ENCODE data around the gene CACNA2D4.
"Not testable (repeated sequence)": the region's sequence is repeated elsewhere in the genome, so short reads cannot be mapped to it uniquely, and the experiment has no call there.

Gene CACNA2D4

DNA sequence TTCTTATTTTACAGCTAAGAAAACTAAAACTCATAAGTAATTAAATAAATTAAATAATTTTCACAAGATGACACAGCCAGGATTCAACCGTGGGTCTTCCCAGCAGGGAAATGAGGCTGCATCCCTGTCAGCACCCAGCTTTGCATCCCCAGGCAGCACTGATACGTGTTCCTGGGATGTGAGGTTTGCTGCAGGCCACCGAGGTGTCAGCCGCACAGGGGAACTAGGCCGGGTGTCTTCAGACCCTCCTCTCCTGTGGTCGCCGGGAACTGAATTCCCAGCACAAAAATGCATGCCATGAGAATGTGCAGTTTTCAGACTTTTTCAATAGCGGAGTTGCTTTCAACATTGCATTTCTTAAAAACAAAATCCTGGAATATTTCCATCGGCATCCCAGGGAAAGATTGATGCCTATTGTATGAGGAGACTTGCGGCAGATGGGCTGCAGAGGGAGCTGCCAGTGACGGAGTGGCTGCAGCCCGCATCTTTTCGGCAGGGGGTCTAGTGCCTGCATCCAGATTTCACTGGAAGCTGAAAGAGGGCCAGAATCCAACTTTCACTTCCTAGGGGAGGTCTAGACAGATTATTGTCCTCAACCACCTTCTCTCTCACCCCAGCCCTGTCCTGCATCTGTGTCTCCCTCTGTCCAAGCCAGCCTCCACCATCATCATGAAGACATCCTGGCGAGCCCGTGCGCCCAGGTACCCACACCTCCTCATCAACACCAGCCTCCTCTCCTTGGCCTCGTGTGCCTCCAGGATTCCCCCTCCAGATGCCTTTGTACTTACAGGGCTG is 85.5 kb downstream of the CACNA2D4 start:
- no peak for DNase-seq (ENCODE audit: low read depth)

DNA sequence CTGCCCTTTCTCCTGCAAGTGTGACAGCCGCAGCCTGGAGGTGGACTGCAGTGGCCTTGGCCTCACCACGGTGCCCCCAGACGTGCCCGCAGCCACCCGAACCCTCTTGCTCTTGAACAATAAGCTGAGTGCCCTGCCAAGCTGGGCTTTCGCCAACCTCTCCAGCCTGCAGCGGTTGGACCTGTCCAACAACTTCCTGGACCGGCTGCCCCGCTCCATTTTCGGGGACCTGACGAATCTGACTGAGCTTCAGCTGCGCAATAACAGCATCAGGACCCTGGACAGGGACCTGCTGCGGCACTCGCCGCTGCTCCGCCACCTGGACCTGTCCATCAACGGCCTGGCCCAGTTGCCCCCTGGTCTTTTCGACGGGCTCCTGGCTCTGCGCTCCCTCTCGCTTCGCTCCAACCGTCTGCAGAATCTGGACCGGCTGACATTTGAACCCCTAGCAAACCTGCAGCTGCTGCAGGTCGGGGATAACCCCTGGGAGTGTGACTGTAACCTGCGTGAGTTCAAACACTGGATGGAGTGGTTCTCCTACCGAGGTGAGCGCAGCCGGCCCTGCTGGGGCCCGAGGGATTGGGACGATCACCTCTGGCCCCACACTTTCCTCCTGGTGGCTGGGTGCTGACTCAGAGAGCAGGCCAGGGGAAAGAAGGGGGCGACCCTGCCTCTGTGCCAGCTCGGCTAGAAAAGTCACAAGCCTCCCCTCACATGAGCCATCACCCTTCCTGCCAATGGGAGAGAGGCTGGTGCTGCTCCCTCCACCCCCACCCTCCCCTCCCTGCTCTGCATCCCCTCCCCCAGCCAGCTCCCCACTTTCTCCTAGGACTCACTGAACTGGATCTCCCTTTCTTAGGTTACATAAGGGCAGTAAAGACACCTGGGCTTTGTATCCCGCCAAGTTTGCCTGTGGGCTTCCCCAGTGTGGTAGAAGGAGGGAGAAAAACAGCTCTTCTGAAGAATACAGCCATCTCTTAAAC is 87.2 kb downstream of the CACNA2D4 start:
- DNase-seq (ENCODE audit: low read depth) = no peak

DNA sequence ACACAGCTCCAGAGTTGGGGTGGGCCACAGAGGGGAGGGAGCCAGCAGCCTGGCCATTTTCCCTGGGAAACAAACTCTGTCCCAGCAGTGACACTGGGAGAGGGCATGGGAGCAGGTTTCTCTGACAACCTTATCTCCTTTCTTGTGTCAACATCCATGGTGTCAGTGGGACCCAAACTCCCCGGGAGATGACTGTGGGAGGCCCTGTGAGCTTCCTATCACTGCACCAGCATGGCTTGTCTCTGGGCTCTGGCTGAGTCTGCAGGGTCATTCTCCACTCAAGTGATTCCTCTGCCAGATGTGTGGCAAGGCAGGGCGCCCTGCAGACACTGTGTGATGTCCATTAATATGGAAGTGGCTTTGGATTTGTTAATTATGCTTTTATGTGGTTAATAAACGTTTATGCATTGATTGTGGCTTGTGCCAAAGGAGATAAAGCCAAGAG is 88.0 kb downstream of the CACNA2D4 start:
- DNase-seq (ENCODE audit: low read depth) = no peak

- DNase-seq (ENCODE audit: low read depth) = no peak
Observed at GRCh38 chr12:1829306-1829900, 89.0 kb downstream of the CACNA2D4 start.

- DNase-seq (ENCODE audit: low read depth) = no peak
Observed at GRCh38 chr12:1828856-1829255, 89.6 kb downstream of the CACNA2D4 start.

DNA sequence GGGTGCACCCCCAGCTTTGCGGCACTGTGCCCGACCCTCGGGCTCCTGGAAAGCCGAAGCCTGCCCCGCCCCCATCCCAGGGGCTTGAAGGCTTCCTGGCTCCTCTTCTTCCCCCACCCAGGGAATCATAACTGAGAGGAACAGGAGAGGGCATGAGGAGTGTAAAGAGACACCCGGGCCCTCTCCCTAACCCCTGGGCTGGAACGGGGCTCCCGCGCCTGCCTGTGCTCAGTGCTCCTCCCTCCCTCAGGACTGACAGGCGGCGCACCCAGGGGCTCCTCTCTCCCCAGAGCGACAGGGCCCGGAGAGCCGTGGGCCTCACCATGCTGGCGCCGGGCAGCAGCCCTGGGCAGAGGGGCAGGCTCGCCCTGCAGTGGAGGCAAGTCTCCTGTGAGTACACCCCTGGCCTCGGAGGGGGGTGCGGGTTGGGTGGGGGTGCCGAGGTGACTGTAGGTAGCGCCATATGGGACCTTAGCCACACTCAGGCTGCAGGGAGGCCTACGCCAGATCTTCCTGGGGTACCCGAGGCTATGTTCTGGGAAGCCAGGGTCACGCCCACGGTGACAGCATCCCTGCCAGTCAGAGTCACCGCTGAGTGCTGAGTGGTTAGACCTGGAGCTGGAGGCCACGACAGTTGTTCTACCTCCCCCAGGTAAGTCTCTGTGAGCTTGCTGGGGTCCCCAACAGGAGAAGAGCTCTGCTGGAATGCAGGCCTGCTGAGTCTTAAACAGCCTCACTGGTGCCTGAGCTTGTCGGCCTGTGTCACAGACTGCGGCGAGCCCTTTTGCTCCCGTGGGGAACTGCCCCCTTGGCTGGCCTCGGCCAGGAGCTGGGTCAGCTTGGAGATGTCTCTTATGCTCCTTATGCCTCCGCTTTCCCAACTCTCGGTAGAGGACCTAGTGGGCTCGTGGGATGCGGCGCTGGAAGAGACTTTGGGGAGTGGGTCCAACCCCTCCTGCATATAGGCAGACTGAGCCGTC is 90.3 kb downstream of the CACNA2D4 start:
- DNase-seq (ENCODE audit: low read depth) = no peak

DNA sequence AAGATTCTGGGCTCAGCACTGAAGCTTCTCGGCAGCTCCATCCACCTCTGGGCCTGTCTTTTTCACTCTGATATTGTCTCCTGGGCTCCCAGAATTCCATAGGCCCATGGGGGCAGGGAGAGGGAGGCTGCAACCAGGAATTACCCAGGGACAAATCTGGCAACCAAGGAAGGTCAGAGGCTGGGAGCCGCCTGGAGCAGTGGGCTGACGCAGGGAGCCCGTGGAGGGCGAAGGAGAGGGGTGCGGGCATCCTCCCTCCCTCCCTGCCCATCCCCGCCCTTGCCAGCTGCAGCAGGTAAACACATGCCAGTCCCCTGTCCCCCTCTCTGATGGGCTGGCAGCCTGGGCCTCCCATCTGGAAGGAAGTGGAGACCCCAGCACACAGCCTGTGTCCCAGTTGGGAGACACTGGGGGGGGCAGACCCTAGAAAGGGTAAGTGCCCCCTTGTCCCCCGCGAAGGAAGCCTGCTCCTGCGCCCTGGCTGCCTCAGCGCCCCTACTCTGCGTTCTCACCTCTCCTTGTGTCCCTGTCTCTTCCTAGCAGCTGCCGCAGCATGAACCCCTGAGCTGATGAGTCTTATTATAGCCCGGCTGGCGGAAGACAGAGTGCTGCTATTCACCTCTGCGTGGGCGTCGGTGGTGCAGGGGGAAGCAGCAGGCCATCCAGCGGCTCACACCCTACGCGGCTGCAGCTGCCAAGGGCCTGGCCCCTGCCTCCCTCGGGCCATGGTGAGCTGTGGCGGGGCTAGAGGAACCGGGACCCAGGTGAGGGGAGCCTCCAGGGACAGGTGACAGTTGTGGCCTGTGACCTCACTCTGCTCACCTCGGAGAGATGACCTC is 91.4 kb downstream of the CACNA2D4 start:
- no peak for DNase-seq (ENCODE audit: low read depth)

GRCh38 chr12:1826401-1826800 is 92.1 kb downstream of the CACNA2D4 start:
- no peak for DNase-seq (ENCODE audit: low read depth)

GRCh38 chr12:1825382-1826102 is 92.9 kb downstream of the CACNA2D4 start:
- no peak for DNase-seq (ENCODE audit: low read depth)

DNA sequence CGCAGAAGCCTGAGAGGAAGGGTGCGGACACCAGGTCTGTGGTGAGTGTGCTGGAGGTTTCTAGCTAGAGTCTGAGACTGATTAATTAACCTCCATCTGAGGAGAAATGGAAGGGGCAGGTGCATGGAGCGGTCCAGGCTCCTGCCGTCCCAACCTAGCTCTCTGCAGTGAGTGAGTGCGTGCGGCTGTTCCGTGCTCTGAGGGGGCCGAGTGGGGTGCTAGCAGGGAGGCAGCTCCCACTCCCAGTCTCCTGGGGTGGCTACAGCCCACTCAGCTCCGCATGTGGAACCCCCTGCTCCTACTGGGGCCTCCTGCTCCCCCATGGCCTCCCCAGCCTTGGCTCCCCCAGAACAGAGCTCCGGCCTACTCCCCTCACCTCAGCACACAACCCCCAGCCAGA is 95.2 kb downstream of the CACNA2D4 start:
- DNase-seq (ENCODE audit: low read depth) = no peak

- no peak for DNase-seq (ENCODE audit: low read depth)
Observed at GRCh38 chr12:1822699-1823098, 95.8 kb downstream of the CACNA2D4 start.

DNA sequence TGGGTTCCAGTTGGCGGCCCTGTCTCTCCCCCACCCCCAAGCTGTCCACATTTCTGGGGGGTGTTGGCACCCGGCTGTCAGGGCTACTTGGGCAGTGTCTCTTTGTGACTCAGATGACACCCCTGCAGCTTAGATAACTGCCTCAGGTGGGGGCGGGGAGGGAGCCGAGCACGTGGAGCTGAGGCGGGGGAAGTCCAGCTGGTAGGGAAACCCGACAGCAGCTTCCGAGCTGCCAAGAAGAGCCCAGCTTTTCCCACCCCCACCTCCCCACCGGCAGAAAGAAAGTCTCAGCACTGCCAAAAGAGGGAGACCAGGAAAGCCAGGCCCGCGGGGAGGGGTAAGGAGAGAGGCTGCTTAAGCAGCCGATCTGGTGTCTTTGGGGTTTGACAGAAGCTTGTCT is 96.6 kb downstream of the CACNA2D4 start:
- no peak for DNase-seq (ENCODE audit: low read depth)

DNA sequence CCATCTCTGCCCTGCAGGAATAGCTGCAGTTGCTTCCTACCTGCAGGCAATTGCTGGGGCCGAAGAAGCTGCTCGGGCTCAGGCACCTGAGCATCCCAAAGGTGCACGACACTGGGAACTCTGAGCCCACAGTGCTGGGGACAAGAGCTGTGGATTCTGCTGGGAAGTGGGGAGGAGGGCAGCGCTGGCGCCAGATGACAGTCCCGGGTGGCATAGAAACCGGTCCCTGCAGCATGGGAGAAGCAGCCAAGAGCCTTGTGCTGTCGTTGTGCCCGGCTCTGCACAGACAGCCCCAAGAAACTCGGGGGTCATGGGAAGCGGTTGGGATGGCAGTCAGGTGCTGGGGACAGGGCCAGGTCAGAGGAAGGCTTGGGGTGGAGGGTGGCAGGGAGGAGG is 97.6 kb downstream of the CACNA2D4 start:
- no peak for DNase-seq (ENCODE audit: low read depth)

DNA sequence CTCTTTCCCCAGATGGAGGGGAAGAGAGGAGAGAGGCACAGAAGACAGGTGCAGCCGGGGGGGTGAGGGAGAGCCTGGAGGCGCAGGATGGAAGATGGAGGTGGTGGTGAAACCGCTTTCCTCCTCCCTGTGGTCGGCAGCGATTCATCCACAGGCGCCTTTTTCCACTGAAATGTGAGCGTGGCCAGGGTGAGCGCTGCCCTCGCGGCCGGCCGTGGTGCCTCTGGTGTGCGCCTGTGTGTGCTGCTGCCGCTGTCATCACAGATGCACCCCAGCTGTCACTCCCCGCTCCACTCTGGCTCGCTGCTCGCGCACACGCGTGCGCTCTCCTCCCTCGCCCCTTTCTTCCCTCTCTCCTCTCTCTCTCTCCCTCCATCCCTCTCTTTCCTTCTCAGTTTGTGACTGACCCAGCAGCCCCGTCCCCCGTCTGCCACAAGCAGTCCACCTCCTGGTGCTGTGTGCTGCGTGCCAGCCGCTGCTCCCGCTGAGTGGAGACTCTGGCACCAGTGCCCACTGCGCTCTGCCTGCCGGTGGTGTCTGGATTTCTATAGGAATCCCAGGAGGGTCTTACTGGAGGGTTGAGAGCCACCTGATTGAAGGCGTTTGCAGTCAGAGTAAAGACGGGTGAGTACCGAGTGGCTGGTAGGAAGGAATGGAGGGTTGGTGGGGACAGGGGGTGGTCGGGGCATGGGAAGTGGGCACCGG is 98.1 kb downstream of the CACNA2D4 start, which contains the start of gene LRTM2:
TSS of gene LRTM2 (plus strand) at position 375 of the 705 bp plus-strand sequence. CDS start 7,584 bp downstream, outside the sequence.
- no peak for DNase-seq (ENCODE audit: low read depth)

- no peak for DNase-seq (ENCODE audit: low read depth)
Observed at GRCh38 chr12:1819571-1819970, 98.9 kb downstream of the CACNA2D4 start.

DNA sequence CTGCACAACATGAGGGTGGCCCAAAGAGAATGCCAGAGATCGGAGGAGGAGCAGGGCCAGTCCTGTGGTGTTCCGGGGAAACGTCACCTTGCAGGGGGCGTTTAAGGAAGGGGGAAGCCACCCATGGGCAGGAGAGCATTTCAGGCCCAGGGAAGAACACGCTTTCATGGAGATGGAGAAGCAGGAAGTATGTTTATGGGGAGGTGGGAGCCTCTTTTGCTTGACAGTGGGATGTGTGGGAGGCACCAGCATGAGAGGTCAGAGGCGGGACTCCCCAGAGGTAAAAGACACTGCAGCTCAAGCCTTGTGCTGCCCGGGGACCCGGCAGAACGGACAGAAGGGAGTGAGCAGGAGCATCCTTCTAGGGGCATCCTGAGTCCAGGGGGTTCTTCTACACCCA is 99.4 kb downstream of the CACNA2D4 start:
- no peak for DNase-seq (ENCODE audit: low read depth)

DNA sequence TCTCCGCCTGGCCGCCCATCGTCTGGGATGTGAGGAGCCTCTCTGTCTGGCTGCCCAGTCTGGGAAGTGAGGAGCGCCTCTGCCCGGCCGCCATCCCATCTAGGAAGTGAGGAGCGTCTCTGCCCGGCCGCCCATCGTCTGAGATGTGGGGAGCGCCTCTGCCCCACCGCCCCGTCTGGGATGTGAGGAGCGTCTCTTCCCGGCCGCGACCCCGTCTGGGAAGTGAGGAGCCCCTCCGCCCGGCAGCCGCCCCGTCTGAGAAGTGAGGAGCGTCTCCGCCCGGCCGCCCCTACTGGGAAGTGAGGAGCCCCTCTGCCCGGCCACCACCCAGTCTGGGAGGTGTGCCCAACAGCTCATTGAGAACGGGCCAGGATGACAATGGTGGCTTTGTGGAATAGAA is 100.5 kb downstream of the CACNA2D4 start:
- DNase-seq (ENCODE audit: low read depth) = not testable (repeated sequence)

- no peak for DNase-seq (ENCODE audit: low read depth)
Observed at GRCh38 chr12:1816730-1817348, 101.6 kb downstream of the CACNA2D4 start.

All from CMK (cell line).